ENCODE measurements around the gene TCL1B.

Gene TCL1B

DNA sequence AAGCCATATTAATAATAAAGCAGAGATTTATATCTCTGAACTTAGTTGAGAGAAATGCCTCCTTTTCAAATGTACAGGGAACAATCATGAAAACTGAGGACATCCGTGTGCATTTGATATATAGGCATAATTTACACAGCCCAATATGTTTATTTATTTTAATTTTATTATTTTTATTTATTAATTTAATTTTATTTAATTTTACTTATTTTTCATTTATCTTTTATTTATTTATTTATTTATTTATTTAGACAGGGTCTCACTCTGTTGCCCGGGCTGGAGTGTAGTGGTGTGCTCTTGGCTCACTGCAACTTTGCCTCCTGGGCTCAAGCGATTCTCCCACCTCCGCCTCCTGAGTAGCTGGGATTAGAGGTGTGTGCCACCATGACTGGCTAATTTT lies 19.3 kb downstream of the TCL1B start:
- H3K79me1 ChIP-seq (replicated peaks; ENCODE audit: low read length, poor library complexity, severe bottlenecking) = no peaks in the 10 kb centered on the region
- H2BK15ac ChIP-seq (ENCODE audit: low read depth, poor library complexity, severe bottlenecking) = no peak overlapping the region
- DNase-seq = no peak
- H3K4me2 ChIP-seq (ENCODE audit: low read length, poor library complexity, severe bottlenecking) = no peak overlapping the region
- H3K14ac ChIP-seq (ENCODE audit: low read length in 2 of 2) = no peak overlapping the region
- H2AK5ac ChIP-seq (ENCODE audit: low read length, severe bottlenecking) = no peak overlapping the region
- no peak overlapping the region for H2BK5ac ChIP-seq (ENCODE audit: low read depth, low read length, poor library complexity, severe bottlenecking)
- H3K27me3 ChIP-seq (ENCODE audit: control insufficient read depth in 1 of 2, insufficient read depth in 1 of 2, low read length in 2 of 2) = peaks cover 0 to 32% of the 10 kb centered on the region in 2 experiments
- H2BK120ac ChIP-seq (ENCODE audit: low read depth, low read length) = no peak overlapping the region
- 89% methylated on average over 3 of the region's 4 CpGs for WGBS
- no peak overlapping the region for H2BK12ac ChIP-seq (ENCODE audit: low read length in 2 of 2)
- no peak overlapping the region for H3K23ac ChIP-seq (ENCODE audit: low read length in 2 of 2)
- no peak overlapping the region for H3K4me3 ChIP-seq (ENCODE audit: insufficient read depth in 1 of 2, low read depth in 1 of 2, low read length in 2 of 2)
- H3K4ac ChIP-seq (ENCODE audit: low read depth in 1 of 2, low read length in 2 of 2) = no peak overlapping the region
- H3K9me3 ChIP-seq (ENCODE audit: control insufficient read depth, low read length) = no peaks in the 10 kb centered on the region
- no peaks in the 10 kb centered on the region for H3K36me3 ChIP-seq (ENCODE audit: control insufficient read depth in 1 of 2, insufficient read depth in 2 of 2, low read depth in 1 of 2, low read length in 2 of 2)
- no peak overlapping the region for H3K27ac ChIP-seq (ENCODE audit: low read length, poor library complexity, severe bottlenecking)
- H3K4me1 ChIP-seq (ENCODE audit: control insufficient read depth, insufficient read depth, low read depth, low read length) = no peaks in the 10 kb centered on the region
- H3K18ac ChIP-seq (ENCODE audit: low read depth in 1 of 2, low read length in 2 of 2) = no peak overlapping the region
- no peak overlapping the region for H4K8ac ChIP-seq (ENCODE audit: low read length)
- H2AFZ ChIP-seq (ENCODE audit: low read depth, low read length) = no peak overlapping the region
- H4K91ac ChIP-seq (ENCODE audit: low read length) = no peak overlapping the region
- H3K9ac ChIP-seq (ENCODE audit: low read length) = no peak overlapping the region

DNA sequence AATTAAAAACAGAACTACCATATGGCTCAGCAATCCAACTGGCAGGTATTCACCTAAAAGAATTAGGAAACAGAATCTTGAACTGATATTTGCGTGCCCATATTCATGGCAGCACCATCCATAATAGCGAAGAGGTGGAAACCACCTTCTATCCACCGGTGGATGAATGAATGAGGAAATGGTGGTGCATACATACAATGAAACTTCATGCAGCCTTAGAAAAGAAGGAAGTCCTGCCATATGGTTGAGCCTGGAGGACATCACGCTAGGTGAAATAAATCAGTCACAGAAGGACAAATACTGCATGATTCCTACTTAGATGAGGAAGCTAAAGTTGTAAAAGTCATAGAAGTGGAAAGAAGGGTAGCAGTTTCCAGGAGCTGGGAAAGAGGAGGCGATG lies 21.1 kb downstream of the TCL1B start:
- no peaks in the 10 kb centered on the region for H3K79me1 ChIP-seq (replicated peaks; ENCODE audit: low read length, poor library complexity, severe bottlenecking)
- H3K4ac ChIP-seq (ENCODE audit: low read depth in 1 of 2, low read length in 2 of 2) = no peak overlapping the region
- no peak overlapping the region for H2BK5ac ChIP-seq (ENCODE audit: low read depth, low read length, poor library complexity, severe bottlenecking)
- H3K9ac ChIP-seq (ENCODE audit: low read length) = no peak overlapping the region
- no peak for DNase-seq
- no peak overlapping the region for H3K18ac ChIP-seq (ENCODE audit: low read depth in 1 of 2, low read length in 2 of 2)
- WGBS = 81% methylated on average over 4 of the region's 5 CpGs
- H2BK120ac ChIP-seq (ENCODE audit: low read depth, low read length) = no peak overlapping the region
- H3K4me3 ChIP-seq (ENCODE audit: insufficient read depth in 1 of 2, low read depth in 1 of 2, low read length in 2 of 2) = no peak overlapping the region
- no peak overlapping the region for H3K23ac ChIP-seq (ENCODE audit: low read length in 2 of 2)
- no peak overlapping the region for H4K91ac ChIP-seq (ENCODE audit: low read length)
- no peaks in the 10 kb centered on the region for H3K4me1 ChIP-seq (ENCODE audit: control insufficient read depth, insufficient read depth, low read depth, low read length)
- H4K8ac ChIP-seq (ENCODE audit: low read length) = no peak overlapping the region
- H3K27ac ChIP-seq (ENCODE audit: low read length, poor library complexity, severe bottlenecking) = no peak overlapping the region
- no peak overlapping the region for H2BK15ac ChIP-seq (ENCODE audit: low read depth, poor library complexity, severe bottlenecking)
- no peaks in the 10 kb centered on the region for H3K36me3 ChIP-seq (ENCODE audit: control insufficient read depth in 1 of 2, insufficient read depth in 2 of 2, low read depth in 1 of 2, low read length in 2 of 2)
- H3K14ac ChIP-seq (ENCODE audit: low read length in 2 of 2) = no peak overlapping the region
- H3K4me2 ChIP-seq (ENCODE audit: low read length, poor library complexity, severe bottlenecking) = no peak overlapping the region
- peaks cover 0 to 23% of the 10 kb centered on the region in 2 experiments for H3K27me3 ChIP-seq (ENCODE audit: control insufficient read depth in 1 of 2, insufficient read depth in 1 of 2, low read length in 2 of 2)
- H3K9me3 ChIP-seq (ENCODE audit: control insufficient read depth, low read length) = no peaks in the 10 kb centered on the region
- H2BK12ac ChIP-seq (ENCODE audit: low read length in 2 of 2) = no peak overlapping the region
- no peak overlapping the region for H2AK5ac ChIP-seq (ENCODE audit: low read length, severe bottlenecking)
- no peak overlapping the region for H2AFZ ChIP-seq (ENCODE audit: low read depth, low read length)

- H3K4me1 ChIP-seq (ENCODE audit: control insufficient read depth, insufficient read depth, low read depth, low read length) = no peaks in the 10 kb centered on the region
- H3K14ac ChIP-seq (ENCODE audit: low read length in 2 of 2) = no peak overlapping the region
- H2BK120ac ChIP-seq (ENCODE audit: low read depth, low read length) = no peak overlapping the region
- no peak overlapping the region for H3K23ac ChIP-seq (ENCODE audit: low read length in 2 of 2)
- no peak overlapping the region for H3K18ac ChIP-seq (ENCODE audit: low read depth in 1 of 2, low read length in 2 of 2)
- no peak overlapping the region for H2BK12ac ChIP-seq (ENCODE audit: low read length in 2 of 2)
- H3K36me3 ChIP-seq (ENCODE audit: control insufficient read depth in 1 of 2, insufficient read depth in 2 of 2, low read depth in 1 of 2, low read length in 2 of 2) = no peaks in the 10 kb centered on the region
- no peak overlapping the region for H3K9ac ChIP-seq (ENCODE audit: low read length)
- no peak overlapping the region for H3K27ac ChIP-seq (ENCODE audit: low read length, poor library complexity, severe bottlenecking)
- no peak overlapping the region for H2BK5ac ChIP-seq (ENCODE audit: low read depth, low read length, poor library complexity, severe bottlenecking)
- no peaks in the 10 kb centered on the region for H3K9me3 ChIP-seq (ENCODE audit: control insufficient read depth, low read length)
- H3K4ac ChIP-seq (ENCODE audit: low read depth in 1 of 2, low read length in 2 of 2) = no peak overlapping the region
- H3K27me3 ChIP-seq (ENCODE audit: control insufficient read depth in 1 of 2, insufficient read depth in 1 of 2, low read length in 2 of 2) = peaks cover 0 to 25% of the 10 kb centered on the region in 2 experiments
- H2AFZ ChIP-seq (ENCODE audit: low read depth, low read length) = no peak overlapping the region
- H3K4me3 ChIP-seq (ENCODE audit: insufficient read depth in 1 of 2, low read depth in 1 of 2, low read length in 2 of 2) = no peak overlapping the region
- no peak overlapping the region for H2BK15ac ChIP-seq (ENCODE audit: low read depth, poor library complexity, severe bottlenecking)
- no peak overlapping the region for H4K91ac ChIP-seq (ENCODE audit: low read length)
- H3K4me2 ChIP-seq (ENCODE audit: low read length, poor library complexity, severe bottlenecking) = no peak overlapping the region
- 84% methylated on average over 17 of the region's 17 CpGs for WGBS
- H4K8ac ChIP-seq (ENCODE audit: low read length) = no peak overlapping the region
- no peak overlapping the region for H2AK5ac ChIP-seq (ENCODE audit: low read length, severe bottlenecking)
- no peaks in the 10 kb centered on the region for H3K79me1 ChIP-seq (replicated peaks; ENCODE audit: low read length, poor library complexity, severe bottlenecking)
- DNase-seq = no peak
Observed at GRCh38 chr14:95710106-95710505, 23.9 kb downstream of the TCL1B start.

DNA sequence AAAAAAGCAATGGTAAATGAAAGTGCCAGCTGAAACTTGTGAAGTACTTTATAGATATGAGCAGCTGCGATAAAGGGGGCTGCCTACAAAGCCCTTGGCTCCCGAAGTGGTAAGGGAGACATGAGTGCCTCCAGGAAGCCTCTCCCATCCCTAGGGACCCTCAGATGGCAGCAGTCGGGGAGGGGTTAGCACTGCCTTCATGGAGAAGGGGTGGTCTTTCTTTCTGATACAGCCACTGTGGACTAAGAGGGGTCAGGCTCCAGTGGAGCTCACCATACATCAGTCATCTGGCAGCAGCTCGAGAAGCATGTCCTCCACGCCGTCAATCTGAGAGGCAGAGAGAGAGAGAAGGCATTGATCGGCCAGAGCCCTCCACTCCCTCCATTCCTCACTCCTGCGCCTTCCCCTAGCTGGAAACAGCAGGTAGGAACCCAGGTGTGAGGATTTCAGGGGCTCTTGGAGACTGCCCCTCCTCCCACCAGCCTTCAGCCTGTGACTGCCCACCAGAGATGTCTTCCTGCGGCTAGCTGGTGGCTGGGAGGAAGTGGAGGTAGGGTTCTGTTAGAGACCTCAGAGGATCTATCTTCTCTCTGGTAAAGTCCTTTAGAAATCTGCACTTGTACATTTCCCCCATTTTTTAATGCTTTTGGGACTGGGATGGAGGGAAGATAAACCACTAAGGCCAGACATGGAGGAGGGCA lies 25.4 kb downstream of the TCL1B start:
- Histone ChIP-seq H3K9me3 (ENCODE audit: control insufficient read depth, low read length) (no peaks in the 10 kb centered on the region), H3K9ac (ENCODE audit: low read length) (no peak overlapping the region), H3K4me3 (ENCODE audit: insufficient read depth in 1 of 2, low read depth in 1 of 2, low read length in 2 of 2) (no peak overlapping the region), H3K14ac (ENCODE audit: low read length in 2 of 2) (no peak overlapping the region), H2AFZ (ENCODE audit: low read depth, low read length) (no peak overlapping the region), H4K91ac (ENCODE audit: low read length) (no peak overlapping the region), H3K27me3 (ENCODE audit: control insufficient read depth in 1 of 2, insufficient read depth in 1 of 2, low read length in 2 of 2) (peaks cover 0 to 25% of the 10 kb centered on the region in 2 experiments), H3K36me3 (ENCODE audit: control insufficient read depth in 1 of 2, insufficient read depth in 2 of 2, low read depth in 1 of 2, low read length in 2 of 2) (no peaks in the 10 kb centered on the region), H2BK5ac (ENCODE audit: low read depth, low read length, poor library complexity, severe bottlenecking) (no peak overlapping the region), H2BK120ac (ENCODE audit: low read depth, low read length) (no peak overlapping the region), H4K8ac (ENCODE audit: low read length) (no peak overlapping the region), H3K79me1 (replicated peaks; ENCODE audit: low read length, poor library complexity, severe bottlenecking) (no peaks in the 10 kb centered on the region), H3K18ac (ENCODE audit: low read depth in 1 of 2, low read length in 2 of 2) (no peak overlapping the region), H2BK12ac (ENCODE audit: low read length in 2 of 2) (no peak overlapping the region), H2BK15ac (ENCODE audit: low read depth, poor library complexity, severe bottlenecking) (no peak overlapping the region), H3K27ac (ENCODE audit: low read length, poor library complexity, severe bottlenecking) (no peak overlapping the region), H3K23ac (ENCODE audit: low read length in 2 of 2) (no peak overlapping the region), H3K4ac (ENCODE audit: low read depth in 1 of 2, low read length in 2 of 2) (no peak overlapping the region), H3K4me1 (ENCODE audit: control insufficient read depth, insufficient read depth, low read depth, low read length) (no peaks in the 10 kb centered on the region), H3K4me2 (ENCODE audit: low read length, poor library complexity, severe bottlenecking) (no peak overlapping the region), H2AK5ac (ENCODE audit: low read length, severe bottlenecking) (no peak overlapping the region)
- 70% methylated on average over 6 of the region's 9 CpGs for WGBS
- no peak for DNase-seq
